Measurements from ENCODE around the gene PSMB3. TPM values are rescaled to one million over a fixed set of nuclear protein-coding genes. Genes with fewer than 3 reads are reported as not detected.

Gene PSMB3
- total RNA-seq, 2 donors from 2014 or later: 339 to 405 TPM

GRCh38 chr17:38796451-38797157, 44.1 kb downstream of the PSMB3 start:
- DNase-seq (ENCODE audit: low spot score in 2 of 2) (no peak), ATAC-seq (no peak)
- no peaks in the 10 kb centered on the region for H3K9me3 Mint-ChIP-seq
- peaks cover 22 to 25% of the 10 kb centered on the region in 2 donors for H3K36me3 Mint-ChIP-seq
- peak overlapping the region in 1 of 2 donors; percentile 95 for H3K27ac Mint-ChIP-seq

- peak overlapping the region in 1 of 2 donors; percentile 95 for H3K27ac Mint-ChIP-seq
- H3K9me3 Mint-ChIP-seq: no peaks in the 10 kb centered on the region
- ATAC-seq: no peak
- no peak for DNase-seq (ENCODE audit: low spot score in 2 of 2)
- peaks cover 22 to 30% of the 10 kb centered on the region in 2 donors for H3K36me3 Mint-ChIP-seq
These were observed 44.6 kb downstream of the PSMB3 start for GRCh38 chr17:38797158-38797490.

- Mint-ChIP-seq H3K9me3 (no peaks in the 10 kb centered on the region), H3K27ac (peak overlapping the region in 1 of 2 donors; percentile 95), H3K36me3 (peaks cover 22 to 32% of the 10 kb centered on the region in 2 donors)
- ATAC-seq: no peak
- DNase-seq (ENCODE audit: low spot score in 2 of 2): no peak
These were observed 45.3 kb downstream of the PSMB3 start for GRCh38 chr17:38797828-38798227.

- DNase-seq (ENCODE audit: low spot score in 2 of 2) (peak; percentile 47 to 67), ATAC-seq (peak; percentile 22 to 59)
- Mint-ChIP-seq H3K27ac (peak overlapping the region; percentile 95 to 98), H3K9me3 (no peaks in the 10 kb centered on the region), H3K36me3 (peaks cover 22 to 36% of the 10 kb centered on the region in 2 donors)
These were observed 46.3 kb downstream of the PSMB3 start for GRCh38 chr17:38798614-38799500.

- ATAC-seq (peak; percentile 83 to 87), DNase-seq (ENCODE audit: low spot score in 2 of 2) (peak; percentile 87 to 92)
- Mint-ChIP-seq H3K36me3 (peaks cover 22 to 41% of the 10 kb centered on the region in 2 donors), H3K9me3 (no peaks in the 10 kb centered on the region), H3K27ac (peak within 1 kb of the TSS; percentile 95 to 98)
These were observed 47.1 kb downstream of the PSMB3 start, which contains the start of gene PIP4K2B for GRCh38 chr17:38799501-38800236. Gene PIP4K2B (minus strand): TSS chr17:38799556. CDS start chr17:38799424, 132 bp downstream.

- DNase-seq (ENCODE audit: low spot score in 2 of 2): no peak
- peak overlapping the region; percentile 88 to 95 for H3K27ac Mint-ChIP-seq
- H3K9me3 Mint-ChIP-seq: no peaks in the 10 kb centered on the region
- peaks cover 22 to 41% of the 10 kb centered on the region in 2 donors for H3K36me3 Mint-ChIP-seq
- ATAC-seq: no peak
These were observed 47.8 kb downstream of the PSMB3 start for GRCh38 chr17:38800237-38800760.

GRCh38 chr17:38809828-38810227, 57.3 kb downstream of the PSMB3 start:
- DNase-seq (ENCODE audit: low spot score in 2 of 2): no peak
- Mint-ChIP-seq H3K27ac (no peak overlapping the region), H3K9me3 (no peaks in the 10 kb centered on the region), H3K36me3 (peaks cover 12 to 14% of the 10 kb centered on the region in 2 donors)
- no peak for ATAC-seq

Other genes with a start within 250 kb of the PSMB3 start
- gene SRCIN1, start 146.8 kb upstream of the PSMB3 start, total RNA-seq: 1 to 10 TPM; 1.1 to 1.2 TPM
- gene EPOP, start 77.8 kb upstream of the PSMB3 start, total RNA-seq: 10 to 100 TPM; 27.5 to 31.3 TPM
- gene MLLT6, start 47.5 kb upstream of the PSMB3 start, total RNA-seq: 100 to 1,000 TPM; 204 to 288 TPM
- gene CISD3, start 22.4 kb upstream of the PSMB3 start, total RNA-seq: 10 to 100 TPM; 32.7 to 40.7 TPM
- 1 to 10 TPM; 3.1 to 6.9 TPM for gene PCGF2, start 4.4 kb upstream of the PSMB3 start, total RNA-seq
- 10 to 100 TPM; 38.4 to 45.5 TPM for gene PIP4K2B, start 46.8 kb downstream of the PSMB3 start, total RNA-seq
- gene CWC25, start 72.6 kb downstream of the PSMB3 start, total RNA-seq: 10 to 100 TPM; 19.2 to 41.9 TPM
- gene RPL23, start 101.0 kb downstream of the PSMB3 start, total RNA-seq: 1,000 to 10,000 TPM; 1,602 to 2,658 TPM
- 100 to 1,000 TPM; 141 to 185 TPM for gene LASP1, start 117.3 kb downstream of the PSMB3 start, total RNA-seq
- under 1 TPM in 1 of 2 donors, not detected in 1; 0.18 TPM for gene FBXO47, start 214.7 kb downstream of the PSMB3 start, total RNA-seq